ENCODE measurements around the gene ATP6V1G2.

The ATP6V1G2 gene

GRCh38 chr6:31575335-31575901, 29.0 kb upstream of the ATP6V1G2 start, which contains the start of gene TNF:
TNF (plus strand) TSS chr6:31575565; CDS start chr6:31575742, 177 bp downstream.
- DNase-seq: peak; percentile 76

GRCh38 chr6:31574106-31575061, 28.0 kb upstream of the ATP6V1G2 start:
- no peak for DNase-seq

GRCh38 chr6:31573239-31574105, 27.1 kb upstream of the ATP6V1G2 start:
- no peak for DNase-seq

DNA sequence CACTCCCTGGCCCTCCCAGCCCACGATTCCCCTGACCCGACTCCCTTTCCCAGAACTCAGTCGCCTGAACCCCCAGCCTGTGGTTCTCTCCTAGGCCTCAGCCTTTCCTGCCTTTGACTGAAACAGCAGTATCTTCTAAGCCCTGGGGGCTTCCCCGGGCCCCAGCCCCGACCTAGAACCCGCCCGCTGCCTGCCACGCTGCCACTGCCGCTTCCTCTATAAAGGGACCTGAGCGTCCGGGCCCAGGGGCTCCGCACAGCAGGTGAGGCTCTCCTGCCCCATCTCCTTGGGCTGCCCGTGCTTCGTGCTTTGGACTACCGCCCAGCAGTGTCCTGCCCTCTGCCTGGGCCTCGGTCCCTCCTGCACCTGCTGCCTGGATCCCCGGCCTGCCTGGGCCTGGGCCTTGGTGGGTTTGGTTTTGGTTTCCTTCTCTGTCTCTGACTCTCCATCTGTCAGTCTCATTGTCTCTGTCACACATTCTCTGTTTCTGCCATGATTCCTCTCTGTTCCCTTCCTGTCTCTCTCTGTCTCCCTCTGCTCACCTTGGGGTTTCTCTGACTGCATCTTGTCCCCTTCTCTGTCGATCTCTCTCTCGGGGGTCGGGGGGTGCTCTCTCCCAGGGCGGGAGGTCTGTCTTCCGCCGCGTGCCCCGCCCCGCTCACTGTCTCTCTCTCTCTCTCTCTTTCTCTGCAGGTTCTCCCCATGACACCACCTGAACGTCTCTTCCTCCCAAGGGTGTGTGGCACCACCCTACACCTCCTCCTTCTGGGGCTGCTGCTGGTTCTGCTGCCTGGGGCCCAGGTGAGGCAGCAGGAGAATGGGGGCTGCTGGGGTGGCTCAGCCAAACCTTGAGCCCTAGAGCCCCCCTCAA, 25.9 kb upstream of the ATP6V1G2 start, which contains the start of gene LTA:
TSS of gene LTA (plus strand) at position 249 of the 871 bp plus-strand sequence. CDS start at position 703, 454 bp downstream.
- peak; percentile 74 for DNase-seq

DNA sequence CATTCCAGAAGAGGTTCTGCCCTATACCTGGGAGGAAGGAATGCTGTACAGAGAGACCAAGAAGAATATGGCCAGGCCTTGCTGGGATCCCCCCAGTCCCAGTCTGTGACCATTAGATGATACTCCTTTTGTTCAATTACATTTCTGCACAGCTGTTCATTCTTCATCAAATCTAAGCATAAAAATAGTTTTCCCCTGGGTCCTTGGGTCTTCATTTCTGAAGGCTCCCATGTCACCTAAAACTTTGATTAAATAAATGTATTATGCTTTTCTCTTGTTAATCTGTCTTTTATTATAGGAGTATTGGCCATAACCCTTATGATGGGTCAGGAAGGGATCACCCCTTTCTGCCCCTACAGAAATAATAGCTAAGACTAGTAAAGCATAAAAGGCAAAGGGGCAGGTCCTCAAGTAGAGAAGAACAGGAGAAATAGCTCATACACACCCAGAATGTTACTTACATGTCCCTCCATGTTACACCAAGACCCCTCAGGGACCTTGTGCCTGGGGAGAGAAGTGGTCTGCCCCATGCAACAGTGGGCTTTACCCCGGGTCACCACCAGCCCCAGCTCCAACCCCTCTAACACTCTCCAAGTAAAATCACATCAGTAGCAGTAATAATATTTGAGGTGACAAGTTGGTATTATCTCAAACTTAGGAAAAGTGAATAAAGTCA, 23.6 kb upstream of the ATP6V1G2 start:
- DNase-seq: no peak

GRCh38 chr6:31568537-31568961, 22.1 kb upstream of the ATP6V1G2 start:
- peak; percentile 66 for DNase-seq

GRCh38 chr6:31567531-31568370, 21.3 kb upstream of the ATP6V1G2 start:
- DNase-seq: peak; percentile 56

DNA sequence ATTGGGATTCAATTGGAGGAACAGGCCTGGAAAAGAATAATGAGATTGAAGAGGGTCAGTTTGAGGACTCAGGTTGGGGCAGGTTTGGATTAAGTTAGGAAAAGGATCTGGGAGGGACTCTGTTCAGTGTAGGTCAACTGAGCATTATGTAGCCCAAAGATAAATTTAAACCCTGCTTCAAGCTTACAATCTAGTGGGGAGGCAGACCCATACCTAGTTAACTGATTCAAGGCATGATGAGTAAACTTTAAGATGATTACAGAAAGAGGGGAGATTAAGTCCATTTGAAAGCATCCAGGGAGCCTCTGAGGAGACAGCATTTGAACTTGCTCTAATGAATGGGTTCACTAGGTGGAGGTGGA, 14.3 kb upstream of the ATP6V1G2 start:
- no peak for DNase-seq

- DNase-seq: peak; percentile 69
Measured at GRCh38 chr6:31559958-31560696, 13.7 kb upstream of the ATP6V1G2 start.

GRCh38 chr6:31559606-31559957, 13.2 kb upstream of the ATP6V1G2 start:
- no peak for DNase-seq

DNA sequence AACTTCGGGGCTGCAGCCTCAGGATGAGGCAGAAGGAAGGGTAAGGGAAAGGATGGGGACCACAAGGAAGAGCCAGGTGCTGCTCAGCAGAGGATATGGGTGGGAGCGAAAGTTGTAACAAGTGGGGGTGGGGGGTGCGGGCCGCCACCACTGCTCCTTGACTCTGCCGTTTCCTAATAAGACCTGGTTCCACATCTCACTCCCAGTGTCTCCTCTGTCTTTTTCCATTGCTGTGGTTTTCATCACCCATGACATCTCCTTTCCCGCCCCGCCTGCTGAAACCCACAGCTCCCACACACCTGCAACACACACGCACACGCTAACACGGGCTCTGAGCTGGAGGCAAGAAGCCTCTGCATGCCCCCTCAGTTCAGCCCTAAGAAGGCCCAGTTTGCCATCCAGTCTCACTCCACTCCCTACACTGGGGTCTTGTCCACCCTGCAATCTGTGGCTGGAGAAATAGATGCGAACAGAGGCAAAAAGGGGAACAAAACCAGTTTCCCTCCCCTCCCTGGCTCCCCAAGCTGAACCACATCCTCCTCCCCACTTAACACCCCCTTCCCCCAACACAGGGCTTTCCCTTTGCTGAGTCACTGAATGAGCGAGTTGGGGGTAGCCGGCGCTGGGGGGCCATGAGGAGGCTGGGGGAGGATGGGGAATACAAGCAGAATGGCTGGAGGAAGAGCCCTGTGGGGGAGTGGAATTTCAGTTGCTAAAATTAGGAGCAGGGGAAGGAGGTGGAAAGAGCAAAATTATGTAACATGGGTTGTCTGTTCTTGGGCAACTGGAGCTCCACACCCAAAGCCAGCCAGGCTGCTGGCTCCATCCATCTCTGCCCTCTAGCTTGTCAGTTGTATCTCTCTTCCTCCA, 12.5 kb upstream of the ATP6V1G2 start:
- peak; percentile 73 for DNase-seq

DNA sequence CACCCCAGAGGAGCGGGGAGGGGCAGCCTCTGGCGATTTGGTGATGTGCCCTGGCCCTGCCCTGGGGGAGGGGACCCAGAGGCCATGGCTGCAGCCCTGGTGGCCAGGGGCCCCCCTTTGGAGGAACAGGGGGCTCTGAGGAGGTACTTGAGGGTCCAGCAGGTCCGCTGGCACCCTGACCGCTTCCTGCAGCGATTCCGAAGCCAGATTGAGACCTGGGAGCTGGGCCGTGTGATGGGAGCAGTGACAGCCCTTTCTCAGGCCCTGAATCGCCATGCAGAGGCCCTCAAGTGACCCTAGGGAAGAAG, 11.9 kb upstream of the ATP6V1G2 start:
- DNase-seq: no peak

- no peak for DNase-seq
Measured at GRCh38 chr6:31557443-31558317, 11.3 kb upstream of the ATP6V1G2 start.

GRCh38 chr6:31556307-31556706, 9.9 kb upstream of the ATP6V1G2 start:
- no peak for DNase-seq

DNA sequence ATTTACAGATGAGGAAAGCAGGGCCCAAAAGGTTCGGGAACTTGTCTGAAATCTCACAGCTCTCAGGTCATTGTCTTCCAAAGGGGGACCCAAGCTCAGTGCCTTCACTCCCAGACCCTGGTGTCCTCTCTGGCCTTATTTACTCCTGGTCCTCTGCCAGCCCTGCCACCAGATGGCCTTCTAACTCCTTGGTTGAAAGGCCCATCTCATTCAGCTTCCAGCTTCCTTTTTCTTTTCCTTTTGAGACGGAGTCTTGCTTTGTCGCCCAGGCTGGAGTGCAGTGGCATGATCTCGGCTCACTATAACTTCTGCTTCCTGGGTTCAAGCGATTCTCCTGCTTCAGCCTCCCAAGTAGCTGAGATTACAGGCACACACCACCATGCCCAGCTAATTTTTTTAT, 5.0 kb upstream of the ATP6V1G2 start:
- DNase-seq: peak; percentile 79

DNA sequence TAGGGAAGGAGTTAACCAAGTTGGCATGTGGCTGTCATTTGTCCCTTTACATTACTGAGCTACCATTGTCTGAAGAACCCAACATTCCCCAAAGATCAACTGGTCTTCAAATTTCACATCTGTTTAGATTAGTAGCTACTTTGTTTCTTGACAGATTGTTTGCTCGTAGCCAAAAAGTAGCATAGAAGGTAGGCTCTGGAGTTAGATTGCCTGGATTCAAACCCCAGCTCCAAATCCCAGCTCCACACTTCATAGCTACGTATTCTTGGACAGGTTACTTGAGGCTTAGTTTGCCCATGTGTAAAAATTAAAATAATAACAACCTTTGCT, 2.1 kb upstream of the ATP6V1G2 start:
- no peak for DNase-seq

GRCh38 chr6:31547727-31548543, 1.5 kb upstream of the ATP6V1G2 start:
- no peak for DNase-seq
